Stomach (tissue), 9 donors: ENCODE measurements around the gene AZIN2. TPM values are rescaled to one million over a fixed set of nuclear protein-coding genes. Genes with fewer than 3 reads are reported as not detected.
"Not testable (repeated sequence)": the region's sequence is repeated elsewhere in the genome, so short reads cannot be mapped to it uniquely, and the experiment has no call there.

Source experiments
- DNase-seq, 2 donors: peaks; one replicate each; pipeline versions ENCODE4 v3.0.0 to v3.0.0-alpha.2; 2013 to 2019
- H3K27ac ChIP-seq, 5 donors: fragments of 200-600 bp in 4 of 5; sonication (generic) in 4 of 5; one replicate each; pipeline ENCODE4 v1.5.1; 2013 to 2019; ENCODE audit warnings: mild to moderate bottlenecking in 1 of 5, moderate library complexity in 1 of 5
- H3K27me3 ChIP-seq, 3 donors: fragments of 200-600 bp; sonication (generic); one replicate each; pipeline ENCODE4 v1.5.1; 2017 to 2019; ENCODE audit warnings: mixed run types in 1 of 3
- H3K36me3 ChIP-seq, 4 donors: fragments of 200-600 bp; sonication (generic); 1 replicate in 3 of 4; 2 replicates in 1 of 4; pipeline ENCODE4 v1.5.1; 2016 to 2019
- H3K4me1 ChIP-seq, 4 donors: fragments of 200-600 bp; sonication (generic); one replicate each; pipeline ENCODE4 v1.5.1; 2016 to 2019
- H3K4me3 ChIP-seq, 4 donors: fragments of 200-600 bp; sonication (generic) in 3 of 4; one replicate each; pipeline ENCODE4 v1.5.1; 2016 to 2019; ENCODE audit warnings: mild to moderate bottlenecking in 1 of 4
- H3K9me3 ChIP-seq, 4 donors: fragments of 200-600 bp; sonication (generic); one replicate each; pipeline ENCODE4 v1.5.1; 2016 to 2019
- CTCF ChIP-seq, 7 experiments: fragments of 450-650 bp in 4 of 7; fragments of 200-600 bp in 3 of 7; sonication (generic) in 3 of 7; IDR thresholded peaks; one replicate each; pipeline ENCODE4 v1.5.1; 2016 to 2019; ENCODE audit warnings: antibody characterized with exemption in 7 of 7, control low read depth in 2 of 7, mild to moderate bottlenecking in 1 of 7
- EP300 ChIP-seq: sonication (generic); formaldehyde crosslinking; IDR thresholded peaks from one replicate; pipeline ENCODE4 v1.6.1; 2017; ENCODE audit warnings: antibody characterized with exemption
- POLR2A ChIP-seq, 4 donors: fragments of 450-650 bp; IDR thresholded peaks; one replicate each; pipeline ENCODE4 v1.6.1; 2016; ENCODE audit warnings: antibody characterized with exemption in 4 of 4, control low read depth in 2 of 4, mild to moderate bottlenecking in 1 of 4, moderate library complexity in 1 of 4
- POLR2AphosphoS5 ChIP-seq, 3 donors: sonication (generic); formaldehyde crosslinking; IDR thresholded peaks; one replicate each; pipeline ENCODE4 v1.6.1; 2016; ENCODE audit warnings: antibody characterized with exemption in 3 of 3
- WGBS, 5 donors: extraction: QIAGEN DNeasy Blood & Tissue Kit in 3 of 5; methylation state at CpG; one replicate each; pipeline versions ENCODE4 v1.1.5 to v1.1.7; 2013 to 2018; 5-methylcytosine and 5-hydroxymethylcytosine counted together
- intact Hi-C: fragments of 100-400 bp; cut with DNase I; formaldehyde crosslinking; loops from one replicate; pipeline ENCODE4 v1.15.1; 2023; ENCODE audit warnings: low total_unique reads
- polyA plus RNA-seq, 3 donors: library from polyadenylated mRNA; stranded (reverse); fragments of 200-250 nt; gene quantifications; one replicate each; pipeline ENCODE4 v1.2.3, GENCODE V29; 2013
- total RNA-seq, 5 donors: library from RNA; depleted of rRNA; stranded (reverse); fragments of >200 nt; gene quantifications; one replicate each; pipeline versions ENCODE4 v1.1.0 to v1.2.3, GENCODE V29; 2014 to 2016
- donor health status: healthy with polysubstance abuse.
- donor health status: Bipolar disorder and iron deficiency.
- donor health status: healthy.

AZIN2 gene
- total and polyA plus RNA-seq, 8 donors = 0.61 to 39.7 (median 2.0) TPM; not detected in 1

GRCh38 chr1:33133478-33134105 is 52.6 kb downstream of the AZIN2 start:
- H3K9me3 ChIP-seq = no peaks in the 10 kb centered on the region
- no peak overlapping the region for H3K27ac ChIP-seq
- 57 to 86% (median 80%) methylated on average over 7 to 10 of the region's 10 CpGs for WGBS, 5 donors
- no peak for DNase-seq
- peaks cover 0 to 13% (median 0%) of the 10 kb centered on the region in 4 donors for H3K36me3 ChIP-seq
- H3K27me3 ChIP-seq = no peaks in the 10 kb centered on the region
- intact Hi-C loops = no loop called here
- peaks cover 0 to 16% (median 3%) of the 10 kb centered on the region in 4 donors for H3K4me1 ChIP-seq
- no peak overlapping the region for H3K4me3 ChIP-seq
- no peak for TF ChIP-seq EP300
- no peak for TF ChIP-seq CTCF (IDR thresholded peaks at IDR 0.05)
- TF ChIP-seq POLR2A (IDR thresholded peaks at IDR 0.05) = no peak
- no peak for TF ChIP-seq POLR2AphosphoS5 (IDR thresholded peaks at IDR 0.05)

- H3K4me1 ChIP-seq, H3K9me3 ChIP-seq, intact Hi-C loops, H3K27me3 ChIP-seq, H3K27ac ChIP-seq, DNase-seq, H3K4me3 ChIP-seq: not testable (repeated sequence)
- peaks cover 0 to 13% (median 0%) of the 10 kb centered on the region in 4 donors for H3K36me3 ChIP-seq
- WGBS, 5 donors = 95 to 100% (median 100%) methylated on average over 1 of the region's 1 CpG
Measured at GRCh38 chr1:33136041-33136440, 55.1 kb downstream of the AZIN2 start.

- H3K27ac ChIP-seq = no peak overlapping the region
- no peak overlapping the region for H3K4me3 ChIP-seq
- H3K9me3 ChIP-seq = no peaks in the 10 kb centered on the region
- no peaks in the 10 kb centered on the region for H3K27me3 ChIP-seq
- peaks cover 0 to 13% (median 7%) of the 10 kb centered on the region in 4 donors for H3K4me1 ChIP-seq
- 34 to 45% (median 37%) methylated on average over 6 to 8 of the region's 8 CpGs for WGBS, 5 donors
- H3K36me3 ChIP-seq = peaks cover 0 to 7% (median 0%) of the 10 kb centered on the region in 4 donors
- DNase-seq = peak; percentile 32 to 79
- intact Hi-C loops = no loop called here
- peak in 3 of 7 experiments; percentile 23 to 28 (median 24) for TF ChIP-seq CTCF (IDR thresholded peaks at IDR 0.05)
- TF ChIP-seq EP300 = no peak
Measured at GRCh38 chr1:33137800-33138199, 56.8 kb downstream of the AZIN2 start.

GRCh38 chr1:33140153-33141149 is 59.5 kb downstream of the AZIN2 start:
- intact Hi-C loops = no loop called here
- H3K4me3 ChIP-seq = no peak overlapping the region
- TF ChIP-seq POLR2A (IDR thresholded peaks at IDR 0.05) = no peak
- no peak for TF ChIP-seq EP300
- H3K4me1 ChIP-seq = peaks cover 0 to 26% (median 16%) of the 10 kb centered on the region in 4 donors
- no peaks in the 10 kb centered on the region for H3K9me3 ChIP-seq
- 49 to 72% (median 53%) methylated on average over 6 to 9 of the region's 9 CpGs for WGBS, 5 donors
- peaks cover 0 to 12% (median 9%) of the 10 kb centered on the region in 4 donors for H3K36me3 ChIP-seq
- H3K27ac ChIP-seq = no peak overlapping the region
- no peak for DNase-seq
- no peaks in the 10 kb centered on the region for H3K27me3 ChIP-seq

GRCh38 chr1:33141216-33141615 is 60.3 kb downstream of the AZIN2 start:
- intact Hi-C loops = no loop called here

More at GRCh38 chr1:33141216-33141615, 60.3 kb downstream of the AZIN2 start:
- Histone ChIP-seq H3K36me3 (peaks cover 2 to 20% (median 17%) of the 10 kb centered on the region in 4 donors), H3K27me3 (no peaks in the 10 kb centered on the region), H3K27ac (no peak overlapping the region), H3K4me3 (no peak overlapping the region), H3K9me3 (no peaks in the 10 kb centered on the region), H3K4me1 (peaks cover 0 to 26% (median 16%) of the 10 kb centered on the region in 4 donors)
- DNase-seq = no peak
- WGBS, 5 donors = 78 to 94% (median 85%) methylated on average over 2 of the region's 2 CpGs
- TF ChIP-seq CTCF (IDR thresholded peaks at IDR 0.05) = no peak
- TF ChIP-seq POLR2AphosphoS5 (IDR thresholded peaks at IDR 0.05) = no peak
- TF ChIP-seq POLR2A (IDR thresholded peaks at IDR 0.05) = no peak
- no peak for TF ChIP-seq EP300
